ENCODE results near the gene FAM120AOS.

DNA sequence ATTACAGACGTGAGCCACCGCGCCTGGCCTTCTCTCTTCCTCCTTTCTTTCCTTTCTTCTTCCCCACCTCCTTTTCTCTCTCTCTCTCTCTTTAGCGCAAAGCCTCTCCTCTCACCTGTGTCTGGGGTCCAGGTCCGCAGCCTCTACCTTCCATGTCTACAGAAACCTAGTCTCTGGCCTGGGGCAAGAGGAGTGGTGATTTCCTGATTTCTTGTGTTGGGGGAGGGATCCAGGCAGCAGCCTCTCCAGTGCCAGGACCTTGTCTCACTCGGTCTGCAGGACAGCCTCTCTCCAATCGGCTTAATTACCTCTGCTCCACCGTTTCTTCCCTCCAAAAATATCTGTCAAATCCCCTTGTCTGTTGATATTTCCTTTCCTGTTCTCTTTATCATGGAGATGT lies 18.0 kb downstream of the FAM120AOS start:
- TF ChIP-seq POLR2AphosphoS5 (IDR thresholded peaks at IDR 0.05; ENCODE audit: low read depth, low read length), result no peak
- no peak for TF ChIP-seq FOXM1 (IDR thresholded peaks at IDR 0.05; ENCODE audit: low read depth)
- TF ChIP-seq, protein P1, sequence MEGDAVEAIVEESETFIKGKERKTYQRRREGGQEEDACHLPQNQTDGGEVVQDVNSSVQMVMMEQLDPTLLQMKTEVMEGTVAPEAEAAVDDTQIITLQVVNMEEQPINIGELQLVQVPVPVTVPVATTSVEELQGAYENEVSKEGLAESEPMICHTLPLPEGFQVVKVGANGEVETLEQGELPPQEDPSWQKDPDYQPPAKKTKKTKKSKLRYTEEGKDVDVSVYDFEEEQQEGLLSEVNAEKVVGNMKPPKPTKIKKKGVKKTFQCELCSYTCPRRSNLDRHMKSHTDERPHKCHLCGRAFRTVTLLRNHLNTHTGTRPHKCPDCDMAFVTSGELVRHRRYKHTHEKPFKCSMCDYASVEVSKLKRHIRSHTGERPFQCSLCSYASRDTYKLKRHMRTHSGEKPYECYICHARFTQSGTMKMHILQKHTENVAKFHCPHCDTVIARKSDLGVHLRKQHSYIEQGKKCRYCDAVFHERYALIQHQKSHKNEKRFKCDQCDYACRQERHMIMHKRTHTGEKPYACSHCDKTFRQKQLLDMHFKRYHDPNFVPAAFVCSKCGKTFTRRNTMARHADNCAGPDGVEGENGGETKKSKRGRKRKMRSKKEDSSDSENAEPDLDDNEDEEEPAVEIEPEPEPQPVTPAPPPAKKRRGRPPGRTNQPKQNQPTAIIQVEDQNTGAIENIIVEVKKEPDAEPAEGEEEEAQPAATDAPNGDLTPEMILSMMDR (IDR thresholded peaks at IDR 0.05), result no peak
- no peak for TF ChIP-seq FOSL2 (IDR thresholded peaks at IDR 0.05; ENCODE audit: borderline replicate concordance, low read depth)
- TF ChIP-seq EZH2phosphoT487 (IDR thresholded peaks at IDR 0.05; ENCODE audit: borderline replicate concordance, low read depth), result no peak
- TF ChIP-seq GABPA (IDR thresholded peaks at IDR 0.05; ENCODE audit: low read depth), result no peak
- no peak for TF ChIP-seq RFX5 (IDR thresholded peaks at IDR 0.05; ENCODE audit: low read length)
- TF ChIP-seq, protein P2, sequence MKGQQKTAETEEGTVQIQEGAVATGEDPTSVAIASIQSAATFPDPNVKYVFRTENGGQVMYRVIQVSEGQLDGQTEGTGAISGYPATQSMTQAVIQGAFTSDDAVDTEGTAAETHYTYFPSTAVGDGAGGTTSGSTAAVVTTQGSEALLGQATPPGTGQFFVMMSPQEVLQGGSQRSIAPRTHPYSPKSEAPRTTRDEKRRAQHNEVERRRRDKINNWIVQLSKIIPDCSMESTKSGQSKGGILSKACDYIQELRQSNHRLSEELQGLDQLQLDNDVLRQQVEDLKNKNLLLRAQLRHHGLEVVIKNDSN (IDR thresholded peaks at IDR 0.05; ENCODE audit: borderline replicate concordance, low read depth), result no peak
- TF ChIP-seq RAD21 (IDR thresholded peaks at IDR 0.05; ENCODE audit: low read length), result no peak
